GM12878 (cell line): Measurements from ENCODE around the gene BRD1. TPM values are rescaled to one million over a fixed set of nuclear protein-coding genes. Genes with fewer than 3 reads are reported as not detected.

Experiments used
- ATAC-seq: fragments of 200-7000 bp; cut with Tn5 transposase; 3 replicates; pipeline ENCODE4 v1.9.1; 2020; ENCODE audit warnings: mild to moderate bottlenecking, moderate library complexity
- BruUV-seq: library from RNA; stranded (reverse); fragments of 400-500 nt; replicated peaks from 2 replicates; lab custom pipeline; 2021; lab: Mats Ljungman, UMichigan
- CTCF ChIA-PET: fragments of 300-600 bp; sonication (Branson Sonifier 250); formaldehyde crosslinking; extraction: SDS; loops from one replicate; lab custom pipeline; 2021; ENCODE audit warnings: inconsistent platforms; lab: Yijun Ruan, JAX
- POLR2A ChIA-PET: fragments of 350-600 bp; formaldehyde crosslinking; extraction: SDS; loops from one replicate; lab custom pipeline; 2021; ENCODE audit warnings: inconsistent platforms; lab: Charles Lee
- RAD21 ChIA-PET: fragments of 300-600 bp; sonication (Branson Sonifier 250); formaldehyde crosslinking; loops from one replicate; lab custom pipeline; 2023; ENCODE audit warnings: antibody characterized with exemption; ENCODE audit not compliant: unreplicated experiment; lab: Charles Lee
- SMC1A ChIA-PET: fragments of 300-600 bp; sonication (Branson Sonifier 250); formaldehyde crosslinking; loops from one replicate; lab custom pipeline; 2023; ENCODE audit not compliant: unreplicated experiment, uncharacterized antibody; lab: Charles Lee
- DNase-seq: peaks from one replicate; pipeline ENCODE4 v3.0.0-alpha.2; 2011; ENCODE audit warnings: low read depth, low spot score
- FAIRE-seq: peaks from 3 replicates; lab custom pipeline; 2011; peaks lifted over from hg19 to GRCh38; lab: Jason Lieb, UNC
- H2AFZ ChIP-seq: 2 replicates; pipeline ENCODE4 v1.6.0; 2011; ENCODE audit warnings: low read depth, low read length, control low read depth; ENCODE audit not compliant: control insufficient read depth
- H3K27ac ChIP-seq: 2 replicates; pipeline ENCODE4 v1.5.1; 2011; ENCODE audit warnings: control low read depth; ENCODE audit not compliant: control insufficient read depth, insufficient read depth
- H3K27me3 ChIP-seq, 2 experiments: replicated peaks in 1 of 2; 2 replicates each; pipeline versions ENCODE4 v1.6.0 to v1.6.1; 2011; ENCODE audit warnings: low read length in 1 of 2; ENCODE audit not compliant: control insufficient read depth in 2 of 2, insufficient read depth in 2 of 2
- H3K36me3 ChIP-seq, 2 experiments: 2 replicates each; pipeline ENCODE4 v1.5.1; 2011; ENCODE audit warnings: low read length in 1 of 2; ENCODE audit not compliant: control insufficient read depth in 2 of 2, insufficient read depth in 2 of 2
- H3K4me1 ChIP-seq: 2 replicates; pipeline ENCODE4 v1.6.1; 2011; ENCODE audit warnings: mild to moderate bottlenecking, low read length, moderate library complexity, mixed read lengths; ENCODE audit not compliant: control insufficient read depth, insufficient read depth
- H3K4me2 ChIP-seq: 2 replicates; pipeline ENCODE4 v1.6.0; 2011; ENCODE audit warnings: control low read depth; ENCODE audit not compliant: control insufficient read depth, insufficient read depth
- H3K4me3 ChIP-seq: fragments of 200-600 bp; sonication (generic); 2 replicates; pipeline ENCODE4 v1.5.1; 2016
- H3K79me2 ChIP-seq: 2 replicates; pipeline ENCODE4 v1.6.0; 2011; ENCODE audit warnings: low read length; ENCODE audit not compliant: control insufficient read depth, insufficient read depth
- H3K9ac ChIP-seq: 2 replicates; pipeline ENCODE4 v1.8.0; 2011; ENCODE audit warnings: low read length, control low read depth, mixed read lengths; ENCODE audit not compliant: control insufficient read depth, insufficient read depth
- H3K9me3 ChIP-seq: replicated peaks from 3 replicates; pipeline ENCODE4 v1.5.1; 2011; ENCODE audit warnings: mild to moderate bottlenecking, low read length; ENCODE audit not compliant: control insufficient read depth, insufficient read depth
- H4K20me1 ChIP-seq: 2 replicates; pipeline ENCODE4 v1.6.0; 2011; ENCODE audit not compliant: control insufficient read depth, insufficient read depth
- CHD1 ChIP-seq: IDR thresholded peaks from 2 replicates; pipeline ENCODE4 v1.6.1; 2012; ENCODE audit warnings: low read depth, low read length, improper control_type of control experiment
- EED ChIP-seq: sonication (generic); IDR thresholded peaks from 2 replicates; pipeline ENCODE4 v1.6.1; 2016; ENCODE audit warnings: antibody characterized with exemption, low read depth
- KLF5 ChIP-seq: fragments of 450-650 bp; IDR thresholded peaks from 2 replicates; pipeline ENCODE4 v1.6.1; 2014; ENCODE audit warnings: mild to moderate bottlenecking; ENCODE audit not compliant: partially characterized antibody
- NFYA ChIP-seq: IDR thresholded peaks from 2 replicates; pipeline ENCODE4 v1.6.1; 2011; ENCODE audit warnings: low read depth, mild to moderate bottlenecking, low read length, improper control_type of control experiment, borderline replicate concordance
- POLR2A ChIP-seq: IDR thresholded peaks from 2 replicates; pipeline ENCODE4 v1.6.1; 2011; ENCODE audit warnings: low read depth, mild to moderate bottlenecking, low read length
- RFX5 ChIP-seq: IDR thresholded peaks from 2 replicates; pipeline ENCODE4 v1.6.1; 2011; ENCODE audit warnings: low read depth, low read length, improper control_type of control experiment
- WGBS: methylation state at CpG from one replicate; pipeline ENCODE4 v1.1.6; 2016; ENCODE audit warnings: low lambda C conversion rate; ENCODE audit not compliant: insufficient replicate concordance, insufficient coverage; ENCODE audit errors: missing lambda C conversion rate; 5-methylcytosine and 5-hydroxymethylcytosine counted together
- in situ Hi-C: fragments of 300-500 bp; cut with MboI; formaldehyde crosslinking; loops from 9 replicates; pipeline ENCODE4 v1.14.3; 2018; ENCODE audit warnings: mixed read lengths
- intact Hi-C: fragments of 100-400 bp; cut with micrococcal nuclease; formaldehyde crosslinking; loops from one replicate; pipeline ENCODE4 v1.14.2; 2022; ENCODE audit not compliant: unreplicated experiment
- polyA plus RNA-seq, 11 experiments: library from polyadenylated mRNA; depleted of rRNA in 4 of 11; unstranded in 6 of 11; stranded (reverse) in 5 of 11; fragments of >200 nt; fragmentation: Nextera tagmentation in 4 of 11; fragmentation: Illumina TruSeq in 1 of 11; extraction: Ambion mirVana in 4 of 11; extraction: Trizol in 1 of 11; gene quantifications; 1 replicate in 1 of 11; 2 replicates in 10 of 11; pipeline versions ENCODE4 v1.2.1 to v1.2.3, GENCODE V29; 2011 to 2016; ENCODE audit warnings: inconsistent platforms in 2 of 11, missing spikeins in 2 of 11, low read depth in 1 of 11
- total RNA-seq, 4 experiments: library from RNA; depleted of rRNA in 3 of 4; stranded (reverse); fragments of >200 nt in 3 of 4; fragmentation: Illumina TruSeq in 1 of 4; extraction: Trizol in 1 of 4; gene quantifications; 2 replicates each; pipeline versions ENCODE4 v1.2.1 to v1.2.3, GENCODE V29; 2013 to 2021
- TF ChIP-seq, protein P1 (sequence below): fragments of 450-650 bp; formaldehyde crosslinking; IDR thresholded peaks from 2 replicates; pipeline ENCODE4 v1.5.0; 2022; ENCODE audit warnings: mild to moderate bottlenecking, missing genetic modification characterization

Gene BRD1
- total and polyA plus RNA-seq, 10 of the 15 experiments (the other 5 are each of a cell fraction or from before 2014, with no cell fraction given): 0.90 to 26.4 (median 7.1) TPM

DNA sequence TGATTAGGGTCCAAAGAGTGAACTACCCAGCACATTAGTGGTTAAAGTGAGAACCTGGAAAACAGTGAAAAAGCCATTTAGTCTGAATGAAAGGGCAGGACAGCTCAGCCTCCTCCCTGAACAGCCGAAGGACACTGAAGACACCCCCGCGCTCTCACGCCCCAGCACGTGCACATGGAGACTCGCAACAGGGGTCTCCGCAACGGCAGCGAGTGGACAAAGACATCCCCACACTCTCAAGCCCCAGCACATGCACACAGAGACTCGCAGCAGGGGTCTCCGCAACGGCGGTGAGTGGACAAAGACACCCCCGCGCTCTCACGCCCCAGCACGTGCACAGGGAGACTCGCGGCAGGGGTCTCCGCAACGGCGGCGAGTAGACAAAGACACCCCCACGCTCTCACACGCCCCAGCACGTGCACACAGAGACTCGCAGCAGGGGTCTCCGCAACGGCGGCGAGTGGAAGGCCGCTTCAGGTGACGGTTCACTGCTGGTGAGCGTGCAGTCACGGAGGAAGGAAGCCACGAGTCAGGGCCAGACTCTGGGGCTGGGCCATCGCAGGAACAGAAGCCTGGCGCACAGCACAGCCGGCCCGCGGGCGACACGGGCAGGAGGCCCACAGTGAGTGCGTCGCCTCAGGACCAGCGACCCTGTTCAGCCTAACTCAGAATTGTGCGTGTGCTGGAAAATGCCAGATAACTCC lies 43.6 kb downstream of the BRD1 start:
- peaks cover 2% of the 10 kb centered on the region; the same call in 1 of the 2 replicates for H4K20me1 ChIP-seq
- CTCF ChIA-PET: no interaction called here
- 97% methylated on average over 40 of the region's 47 CpGs for WGBS

More for the DNA sequence above, 43.6 kb downstream of the BRD1 start:
- RAD21 ChIA-PET: no interaction called here
- no peak for ATAC-seq
- Histone ChIP-seq H3K27me3 (no peaks in the 10 kb centered on the region), H3K9ac (no peak overlapping the region), H3K4me1 (no peaks in the 10 kb centered on the region), H3K9me3 (no peaks in the 10 kb centered on the region), H3K36me3 (peaks cover 17 to 36% of the 10 kb centered on the region in 2 experiments), H2AFZ (no peak overlapping the region), H3K4me2 (no peak overlapping the region), H3K4me3 (no peak overlapping the region), H3K27ac (no peak overlapping the region), H3K79me2 (peaks cover 2% of the 10 kb centered on the region)
- SMC1A ChIA-PET: no interaction called here
- no peak for DNase-seq
- no TSS peak for BruUV-seq
- no peak for TF ChIP-seq KLF5
- TF ChIP-seq RFX5: no peak
- TF ChIP-seq, protein P1, sequence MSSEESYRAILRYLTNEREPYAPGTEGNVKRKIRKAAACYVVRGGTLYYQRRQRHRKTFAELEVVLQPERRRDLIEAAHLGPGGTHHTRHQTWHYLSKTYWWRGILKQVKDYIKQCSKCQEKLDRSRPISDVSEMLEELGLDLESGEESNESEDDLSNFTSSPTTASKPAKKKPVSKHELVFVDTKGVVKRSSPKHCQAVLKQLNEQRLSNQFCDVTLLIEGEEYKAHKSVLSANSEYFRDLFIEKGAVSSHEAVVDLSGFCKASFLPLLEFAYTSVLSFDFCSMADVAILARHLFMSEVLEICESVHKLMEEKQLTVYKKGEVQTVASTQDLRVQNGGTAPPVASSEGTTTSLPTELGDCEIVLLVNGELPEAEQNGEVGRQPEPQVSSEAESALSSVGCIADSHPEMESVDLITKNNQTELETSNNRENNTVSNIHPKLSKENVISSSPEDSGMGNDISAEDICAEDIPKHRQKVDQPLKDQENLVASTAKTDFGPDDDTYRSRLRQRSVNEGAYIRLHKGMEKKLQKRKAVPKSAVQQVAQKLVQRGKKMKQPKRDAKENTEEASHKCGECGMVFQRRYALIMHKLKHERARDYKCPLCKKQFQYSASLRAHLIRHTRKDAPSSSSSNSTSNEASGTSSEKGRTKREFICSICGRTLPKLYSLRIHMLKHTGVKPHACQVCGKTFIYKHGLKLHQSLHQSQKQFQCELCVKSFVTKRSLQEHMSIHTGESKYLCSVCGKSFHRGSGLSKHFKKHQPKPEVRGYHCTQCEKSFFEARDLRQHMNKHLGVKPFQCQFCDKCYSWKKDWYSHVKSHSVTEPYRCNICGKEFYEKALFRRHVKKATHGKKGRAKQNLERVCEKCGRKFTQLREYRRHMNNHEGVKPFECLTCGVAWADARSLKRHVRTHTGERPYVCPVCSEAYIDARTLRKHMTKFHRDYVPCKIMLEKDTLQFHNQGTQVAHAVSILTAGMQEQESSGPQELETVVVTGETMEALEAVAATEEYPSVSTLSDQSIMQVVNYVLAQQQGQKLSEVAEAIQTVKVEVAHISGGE: no peak
- TF ChIP-seq POLR2A: peak; percentile 39
- TF ChIP-seq CHD1: no peak
- TF ChIP-seq NFYA: no peak
- TF ChIP-seq EED: no peak
- FAIRE-seq: no peak
- POLR2A ChIA-PET: no interaction called here
- intact Hi-C loops (no loop called here), in situ Hi-C loops (no loop called here)
